GM10266 (cell line): ENCODE data around the gene SHF.

Experiments
- DNase-seq: peaks from one replicate; pipeline ENCODE4 v3.0.0; 2012; ENCODE audit errors: extremely low spot score
- CTCF ChIP-seq: IDR thresholded peaks from 2 replicates; pipeline ENCODE4 v1.5.1; 2012; ENCODE audit warnings: mild to moderate bottlenecking, low read depth; ENCODE audit not compliant: control insufficient read depth, insufficient read depth; ENCODE audit errors: missing control alignments

SHF gene

DNA sequence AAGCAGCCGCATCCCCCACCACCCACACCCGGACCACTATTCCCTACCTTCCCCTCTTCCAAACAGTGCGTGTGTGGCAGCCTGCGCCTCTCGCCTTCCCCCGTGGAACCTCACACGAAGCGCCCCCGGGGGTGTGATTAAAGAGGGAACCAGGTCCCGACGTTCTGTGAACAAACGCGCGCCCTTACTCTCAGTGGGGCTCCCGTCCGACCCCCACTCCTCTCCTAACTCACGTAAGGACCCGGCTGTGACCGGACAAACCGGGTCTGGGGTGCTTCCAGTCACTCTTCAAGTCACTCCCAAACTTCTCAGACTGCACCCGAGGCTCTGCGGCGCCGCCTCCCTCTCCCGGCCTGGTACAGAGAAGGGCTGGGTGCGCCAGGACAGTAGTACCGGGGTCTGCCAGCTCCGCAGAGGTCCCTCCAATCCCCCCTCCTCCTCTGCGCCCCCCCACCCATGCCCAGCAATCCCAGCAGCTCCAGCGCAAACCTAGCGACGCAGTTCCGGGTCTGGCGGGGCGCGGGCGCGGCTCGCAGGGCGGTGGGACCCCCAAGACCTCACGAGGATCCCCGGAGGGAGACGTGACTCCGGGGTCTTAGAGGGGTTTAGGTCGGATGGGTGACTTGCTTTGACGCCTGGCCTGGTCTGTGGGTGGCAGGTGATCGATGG is 58.7 kb downstream of the SHF start:
- TF ChIP-seq CTCF: no peak
- no peak for DNase-seq

DNA sequence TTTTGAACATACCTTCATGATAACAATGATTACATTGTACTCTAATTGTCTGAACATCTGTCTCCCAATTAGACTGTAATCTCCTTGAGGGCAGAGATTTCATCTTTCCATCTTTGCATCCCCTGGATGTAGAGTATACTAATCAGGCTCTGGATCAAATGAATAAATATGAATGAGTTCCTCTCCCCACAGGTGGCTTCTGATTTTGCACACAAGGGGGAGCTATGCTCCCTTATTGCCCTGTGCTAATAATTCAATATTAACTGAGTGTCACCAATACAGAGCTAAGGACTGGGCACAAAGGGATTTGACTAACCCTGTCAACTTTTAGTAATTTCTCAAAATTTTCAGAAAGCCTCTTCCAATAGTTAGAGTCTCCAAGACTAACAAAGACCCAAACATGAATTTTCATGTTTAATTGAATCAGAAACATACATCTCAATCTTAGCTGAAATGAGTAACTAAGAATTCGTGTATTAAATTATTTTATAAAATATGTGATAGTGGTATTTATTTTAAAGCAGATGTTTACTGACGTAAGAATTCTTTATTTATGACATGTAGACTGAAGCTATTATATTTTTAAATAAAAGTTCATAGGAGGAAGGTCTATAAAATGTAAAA is 61.1 kb downstream of the SHF start:
- TF ChIP-seq CTCF: peak; percentile 63

DNA sequence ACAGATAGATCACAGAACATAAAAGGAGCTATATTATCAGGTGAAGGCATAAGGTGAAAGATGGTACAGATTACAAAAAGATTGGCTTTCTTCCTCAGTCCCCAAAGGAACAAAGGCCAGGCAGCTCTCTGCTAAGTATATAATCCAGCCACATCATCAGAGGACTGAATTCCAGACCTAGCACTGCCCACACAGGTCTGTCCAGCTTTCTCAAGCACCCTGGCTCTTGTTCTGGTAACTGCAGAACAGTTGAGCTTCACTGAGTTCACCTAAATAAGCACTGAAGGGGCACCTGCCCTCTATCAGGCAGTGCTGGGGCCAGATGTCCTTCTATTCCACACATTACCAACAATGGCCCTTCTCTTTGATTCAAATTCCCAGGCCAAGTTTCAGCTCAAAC is 64.4 kb downstream of the SHF start:
- TF ChIP-seq CTCF: no peak

More for the DNA sequence above, 61.1 kb downstream of the SHF start:
- no peak for DNase-seq

GRCh38 chr15:45122719-45123118 is 65.0 kb downstream of the SHF start:
- TF ChIP-seq CTCF: no peak
- DNase-seq: no peak

More for the DNA sequence above, 64.4 kb downstream of the SHF start:
- DNase-seq: no peak

- no peak for TF ChIP-seq CTCF
- DNase-seq: no peak
These were observed 65.9 kb downstream of the SHF start for GRCh38 chr15:45121706-45122417.

- no peak for DNase-seq
- TF ChIP-seq CTCF: no peak
These were observed 66.7 kb downstream of the SHF start for GRCh38 chr15:45121020-45121419.
